ENCODE data around the gene RCOR1. TPM values are rescaled to one million over a fixed set of nuclear protein-coding genes. Genes with fewer than 3 reads are reported as not detected.

Gene RCOR1
- polyA plus RNA-seq, 1 experiment = 16.7 TPM

DNA sequence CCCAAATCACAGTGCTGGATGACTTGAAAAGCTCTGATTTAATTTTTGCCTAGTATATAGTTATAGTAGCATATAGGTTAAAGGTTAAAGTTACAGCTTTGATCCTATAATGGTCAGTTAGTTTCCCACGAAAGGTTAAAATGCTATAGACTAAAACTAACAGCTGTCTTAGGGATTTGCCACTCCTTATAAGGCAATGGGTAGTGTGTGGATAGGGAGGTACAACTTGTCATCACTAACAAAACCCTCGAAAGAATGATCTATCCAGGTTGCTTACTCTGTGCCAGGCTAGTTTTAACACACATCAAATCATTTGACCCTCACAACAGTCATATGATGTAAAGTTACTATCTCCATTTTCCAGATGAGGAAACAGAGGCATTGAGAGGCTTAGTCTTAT lies 11.7 kb downstream of the RCOR1 start:
- POLR2A ChIA-PET = no interaction called here
- Histone ChIP-seq H3K9me3 (ENCODE audit: control insufficient read depth, insufficient read depth, low read length) (no peaks in the 10 kb centered on the region), H3K4me3 (ENCODE audit: low read depth, low read length) (no peak overlapping the region), H3K27ac (ENCODE audit: low read depth, low read length) (no peak overlapping the region), H3K27me3 (ENCODE audit: control insufficient read depth, insufficient read depth, low read length) (no peaks in the 10 kb centered on the region)
- TF ChIP-seq, protein P1, sequence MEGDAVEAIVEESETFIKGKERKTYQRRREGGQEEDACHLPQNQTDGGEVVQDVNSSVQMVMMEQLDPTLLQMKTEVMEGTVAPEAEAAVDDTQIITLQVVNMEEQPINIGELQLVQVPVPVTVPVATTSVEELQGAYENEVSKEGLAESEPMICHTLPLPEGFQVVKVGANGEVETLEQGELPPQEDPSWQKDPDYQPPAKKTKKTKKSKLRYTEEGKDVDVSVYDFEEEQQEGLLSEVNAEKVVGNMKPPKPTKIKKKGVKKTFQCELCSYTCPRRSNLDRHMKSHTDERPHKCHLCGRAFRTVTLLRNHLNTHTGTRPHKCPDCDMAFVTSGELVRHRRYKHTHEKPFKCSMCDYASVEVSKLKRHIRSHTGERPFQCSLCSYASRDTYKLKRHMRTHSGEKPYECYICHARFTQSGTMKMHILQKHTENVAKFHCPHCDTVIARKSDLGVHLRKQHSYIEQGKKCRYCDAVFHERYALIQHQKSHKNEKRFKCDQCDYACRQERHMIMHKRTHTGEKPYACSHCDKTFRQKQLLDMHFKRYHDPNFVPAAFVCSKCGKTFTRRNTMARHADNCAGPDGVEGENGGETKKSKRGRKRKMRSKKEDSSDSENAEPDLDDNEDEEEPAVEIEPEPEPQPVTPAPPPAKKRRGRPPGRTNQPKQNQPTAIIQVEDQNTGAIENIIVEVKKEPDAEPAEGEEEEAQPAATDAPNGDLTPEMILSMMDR (IDR thresholded peaks at IDR 0.05; ENCODE audit: low read depth, low read length) = no peak
- CTCF ChIA-PET = interaction anchor here (2.5 kb wide), 1 partner anchor 10 kb away, joined by 20 read pairs; no protein-coding TSS in a partner anchor
- no peak for DNase-seq (ENCODE audit: low read depth, low spot score)

DNA sequence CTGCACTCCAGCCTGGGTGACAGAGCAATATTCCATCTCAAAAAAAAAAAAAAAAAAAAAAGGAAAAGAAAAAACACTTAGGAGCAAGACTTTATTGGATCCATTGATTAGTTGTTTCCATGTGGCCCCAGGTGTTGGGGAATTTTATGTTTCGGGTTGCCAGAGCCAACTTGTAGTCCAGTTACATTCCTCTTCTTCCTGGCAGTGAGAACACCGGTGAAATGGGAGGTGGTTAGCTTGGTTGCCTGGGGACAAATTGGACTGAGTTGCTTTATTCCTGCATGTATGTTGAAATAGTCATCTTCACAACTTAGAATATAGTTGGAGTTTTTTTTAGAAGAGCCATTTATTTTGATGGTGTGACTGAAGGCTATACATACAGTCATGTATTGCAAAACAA lies 12.6 kb downstream of the RCOR1 start:
- POLR2A ChIA-PET = no interaction called here
- Histone ChIP-seq H3K27me3 (ENCODE audit: control insufficient read depth, insufficient read depth, low read length) (no peaks in the 10 kb centered on the region), H3K4me3 (ENCODE audit: low read depth, low read length) (no peak overlapping the region), H3K9me3 (ENCODE audit: control insufficient read depth, insufficient read depth, low read length) (no peaks in the 10 kb centered on the region), H3K27ac (ENCODE audit: low read depth, low read length) (no peak overlapping the region)
- TF ChIP-seq, protein P1 (IDR thresholded peaks at IDR 0.05; ENCODE audit: low read depth, low read length) = no peak
- no peak for DNase-seq (ENCODE audit: low read depth, low spot score)
- CTCF ChIA-PET = interaction anchor here (2.5 kb wide), 1 partner anchor 10 kb away, joined by 20 read pairs; no protein-coding TSS in a partner anchor

DNA sequence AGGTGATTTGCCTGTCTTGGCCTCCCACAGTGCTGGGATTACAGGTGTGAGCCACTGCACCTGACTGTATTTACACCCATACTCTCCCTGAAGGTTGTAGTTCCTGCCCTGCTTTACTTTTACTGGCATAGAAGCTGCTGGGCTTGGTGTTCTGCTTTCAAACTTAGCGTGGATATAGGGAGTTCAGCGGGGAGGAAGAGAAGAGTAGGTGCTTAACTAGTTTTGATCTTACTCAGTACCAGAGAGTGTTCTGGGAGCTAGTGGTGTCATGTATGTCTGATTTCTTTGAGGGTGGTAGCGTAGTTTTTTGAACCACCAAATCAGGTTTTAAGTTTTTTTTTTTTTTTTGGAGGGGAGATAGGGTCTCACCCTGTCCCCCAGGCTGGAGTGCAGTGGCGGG lies 13.8 kb downstream of the RCOR1 start:
- CTCF ChIA-PET = interaction anchor here (1.1 kb wide), 1 partner anchor 81 kb away, joined by 6 read pairs; no protein-coding TSS in a partner anchor
- H3K27me3 ChIP-seq (ENCODE audit: control insufficient read depth, insufficient read depth, low read length) = no peaks in the 10 kb centered on the region
- no peak for DNase-seq (ENCODE audit: low read depth, low spot score)
- TF ChIP-seq, protein P1 (IDR thresholded peaks at IDR 0.05; ENCODE audit: low read depth, low read length) = no peak
- H3K4me3 ChIP-seq (ENCODE audit: low read depth, low read length) = no peak overlapping the region
- H3K27ac ChIP-seq (ENCODE audit: low read depth, low read length) = no peak overlapping the region
- no peaks in the 10 kb centered on the region for H3K9me3 ChIP-seq (ENCODE audit: control insufficient read depth, insufficient read depth, low read length)
- POLR2A ChIA-PET = interaction anchor here (0.7 kb wide), 1 partner anchor 38 kb away, joined by 6 read pairs; no protein-coding TSS in a partner anchor

DNA sequence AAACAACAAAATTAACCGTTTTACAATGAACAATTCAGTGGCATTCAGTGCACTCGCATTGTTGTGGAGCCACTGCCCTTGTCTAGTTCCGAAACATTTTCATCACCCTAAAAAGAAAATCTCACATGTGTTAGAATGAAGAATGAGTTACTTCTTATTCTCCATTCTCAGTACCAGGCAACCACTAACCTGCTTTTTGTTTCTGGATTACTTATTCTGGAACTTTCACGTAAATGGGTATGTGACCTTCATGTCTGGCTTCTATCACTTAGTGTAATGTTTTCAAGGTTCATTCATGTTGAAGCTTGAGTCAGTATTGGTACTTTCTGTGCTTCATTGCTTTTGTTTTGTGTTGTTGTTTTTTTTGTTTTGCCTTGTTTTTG lies 15.6 kb downstream of the RCOR1 start:
- ChIA-PET CTCF (interaction anchor here (3.4 kb wide), 1 partner anchor 14 kb away, joined by 26 read pairs; no protein-coding TSS in a partner anchor), POLR2A (no interaction called here)
- H3K27ac ChIP-seq (ENCODE audit: low read depth, low read length) = no peak overlapping the region
- DNase-seq (ENCODE audit: low read depth, low spot score) = no peak
- no peaks in the 10 kb centered on the region; the same call in 1 of the 2 replicates for H3K9me3 ChIP-seq (ENCODE audit: control insufficient read depth, insufficient read depth, low read length)
- no peaks in the 10 kb centered on the region for H3K27me3 ChIP-seq (ENCODE audit: control insufficient read depth, insufficient read depth, low read length)
- TF ChIP-seq, protein P1 (IDR thresholded peaks at IDR 0.05; ENCODE audit: low read depth, low read length) = no peak
- H3K4me3 ChIP-seq (ENCODE audit: low read depth, low read length) = no peak overlapping the region

DNA sequence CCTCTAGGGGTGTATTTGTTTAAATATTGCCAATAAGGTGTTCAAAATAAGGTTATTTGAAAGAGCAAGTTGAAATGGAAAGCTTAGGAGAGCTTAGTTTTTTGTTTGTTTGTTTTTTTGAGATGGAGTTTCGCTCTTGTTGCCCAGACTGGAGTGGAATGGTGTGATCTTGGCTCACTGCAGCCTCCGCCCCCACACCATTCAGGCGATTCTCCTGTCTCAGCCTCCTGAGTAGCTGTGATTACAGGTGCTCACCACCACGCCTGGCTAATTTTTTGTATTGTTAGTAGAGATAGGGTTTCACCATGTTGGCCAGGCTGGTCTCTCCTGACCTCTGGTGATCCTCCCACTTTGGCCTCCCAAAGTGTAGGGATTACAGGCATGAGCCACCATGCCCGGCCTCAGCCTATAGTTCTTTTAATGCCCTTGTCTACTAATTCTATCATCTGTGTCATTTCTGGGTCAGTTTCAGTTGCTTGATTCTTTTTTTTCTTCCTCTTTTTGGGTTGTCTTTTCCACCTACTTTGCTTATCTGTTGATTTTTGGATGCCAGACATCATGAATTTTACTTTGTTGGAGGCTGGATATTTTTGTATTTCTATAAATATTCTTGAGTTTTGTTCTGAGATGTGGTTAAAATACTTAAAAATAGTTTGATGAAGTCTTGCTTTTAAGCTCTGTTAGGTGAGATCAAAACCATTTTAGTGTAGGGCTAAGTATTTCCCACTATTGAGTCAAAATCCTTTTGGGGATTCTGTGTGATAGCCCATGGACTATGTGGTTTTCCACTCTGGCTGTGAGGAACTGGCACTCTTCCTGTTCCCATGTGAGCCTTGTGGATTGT lies 18.7 kb downstream of the RCOR1 start:
- no peak overlapping the region for H3K27ac ChIP-seq (ENCODE audit: low read depth, low read length)
- TF ChIP-seq, protein P1 (IDR thresholded peaks at IDR 0.05; ENCODE audit: low read depth, low read length) = no peak
- ChIA-PET POLR2A (no interaction called here), CTCF (interaction anchor here (3.4 kb wide), 1 partner anchor 17 kb away, joined by 26 read pairs; no protein-coding TSS in a partner anchor)
- no peak overlapping the region for H3K4me3 ChIP-seq (ENCODE audit: low read depth, low read length)
- H3K27me3 ChIP-seq (ENCODE audit: control insufficient read depth, insufficient read depth, low read length) = no peaks in the 10 kb centered on the region
- no peaks in the 10 kb centered on the region; the same call in 1 of the 2 replicates for H3K9me3 ChIP-seq (ENCODE audit: control insufficient read depth, insufficient read depth, low read length)
- DNase-seq (ENCODE audit: low read depth, low spot score) = no peak
